Measurements from ENCODE around the gene P2RX1.

Gene P2RX1

DNA sequence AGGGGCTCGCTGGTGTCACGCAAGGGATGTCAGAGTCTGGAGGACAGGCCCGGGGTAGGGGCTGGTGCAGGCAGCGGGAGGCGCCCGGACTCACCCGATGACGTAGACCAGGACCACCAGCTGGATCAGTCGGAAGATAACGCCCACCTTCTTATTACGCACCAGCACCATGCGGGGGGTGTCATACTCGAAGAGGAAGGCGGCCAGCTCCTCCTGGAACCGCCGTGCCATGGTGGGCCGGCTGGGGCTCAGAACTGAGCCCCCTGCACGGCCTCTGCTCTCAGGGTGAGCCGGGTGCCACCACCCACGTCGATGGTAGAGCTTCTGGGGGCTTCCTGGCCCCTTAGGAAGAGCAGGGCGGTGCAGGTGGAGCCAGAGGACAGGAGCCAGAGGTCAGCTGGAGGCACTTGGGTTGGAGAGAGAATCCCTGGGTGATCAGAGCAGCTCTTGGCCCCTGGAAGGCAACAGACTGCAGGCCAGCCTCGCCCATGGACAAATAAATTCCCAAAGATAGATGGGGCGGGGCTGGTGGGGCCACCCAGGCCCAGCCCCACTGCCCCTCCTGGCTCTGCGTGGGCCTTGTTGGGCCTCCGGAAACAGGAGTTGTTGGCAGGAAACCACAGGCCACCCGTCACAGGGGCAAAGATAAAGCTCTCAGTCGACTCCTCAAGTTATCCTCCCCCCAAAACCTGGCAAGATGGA lies at the start of gene P2RX1:
Gene P2RX1 (minus strand): TSS at position 471 of the 702 bp plus-strand sequence. CDS start 240 bp downstream, at position 231.
- peak; percentile 39 to 53 for DNase-seq

DNA sequence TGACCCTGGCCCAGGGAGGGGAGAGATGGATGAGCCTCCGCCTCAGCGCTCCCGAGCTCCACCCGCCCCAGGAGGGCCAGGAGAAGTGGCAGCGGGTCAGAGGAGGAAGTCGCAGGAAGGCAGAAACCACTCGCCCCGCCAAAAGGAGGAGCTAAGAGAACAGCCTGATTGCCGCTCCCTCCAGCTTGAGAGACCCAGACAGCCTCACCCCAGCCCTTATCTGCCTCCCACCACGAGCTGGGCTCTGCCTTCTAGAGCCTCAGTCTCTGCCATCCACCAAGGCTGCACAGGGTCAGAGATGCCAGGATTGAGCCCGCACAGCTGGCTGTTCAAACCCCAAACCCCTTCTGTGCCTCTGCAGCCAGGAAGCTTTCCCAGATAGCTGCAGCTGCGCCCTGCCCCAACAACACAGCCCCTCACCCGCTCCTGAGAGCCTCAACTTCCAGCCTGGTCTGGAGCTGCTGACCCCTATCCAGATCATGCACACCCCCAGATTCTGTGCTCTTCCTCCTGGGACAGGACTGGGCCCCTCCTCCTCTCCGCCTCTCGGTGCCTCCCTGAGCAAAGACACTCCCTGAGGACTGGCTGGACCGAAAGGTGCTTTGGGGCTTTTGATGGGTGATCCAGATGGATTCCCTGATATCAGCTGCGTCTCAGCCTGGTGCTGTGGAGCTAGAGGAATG lies 49.0 kb upstream of the P2RX1 start:
- DNase-seq: peak; percentile 76 to 83

DNA sequence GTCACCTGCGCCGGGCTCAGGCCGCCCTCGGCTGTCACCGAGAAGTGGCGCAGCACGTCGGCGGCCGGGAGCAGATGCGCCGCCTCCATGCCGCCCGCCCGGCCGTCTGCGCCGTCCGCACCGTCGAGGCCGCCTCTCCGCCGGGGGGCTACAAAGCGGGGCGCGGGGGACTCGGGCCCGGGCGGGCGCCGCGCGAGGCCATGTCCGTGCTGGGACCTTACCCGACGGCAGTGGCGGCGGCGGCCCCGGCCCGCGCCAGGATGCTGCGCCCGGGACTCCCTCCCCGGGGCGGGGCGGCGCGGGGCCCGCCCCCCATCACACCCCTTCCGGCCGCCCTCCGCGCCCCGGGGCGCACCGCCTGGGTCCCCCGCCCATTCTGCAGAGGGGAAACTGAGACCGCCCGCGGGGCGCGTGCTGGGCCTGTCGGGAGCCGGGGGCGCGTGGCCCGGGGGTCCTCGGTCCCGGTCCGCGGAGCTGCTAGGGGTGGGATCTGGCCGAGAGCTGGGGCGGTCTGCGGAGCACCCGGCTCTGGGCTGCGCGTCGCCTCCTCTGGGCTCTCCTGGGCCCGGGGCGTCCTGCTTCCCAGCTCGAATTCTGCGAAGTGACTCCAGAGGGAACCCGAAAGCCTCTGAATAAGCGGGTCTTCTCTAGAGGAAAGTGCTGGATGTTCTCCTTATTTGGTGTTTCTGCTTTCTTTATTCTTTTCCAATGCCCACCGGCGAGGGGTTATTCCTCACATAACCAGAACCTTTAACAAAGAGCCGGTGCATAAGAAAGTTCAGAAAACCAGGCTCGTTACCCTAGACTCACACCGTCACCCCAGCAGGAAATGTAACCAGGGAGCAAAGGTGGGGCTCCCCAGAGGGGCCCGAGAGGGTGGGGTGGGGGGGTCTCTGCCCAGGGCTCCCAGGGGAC lies 48.2 kb upstream of the P2RX1 start, which contains the start of gene ATP2A3:
Gene ATP2A3 (minus strand): TSS at position 235 of the 915 bp plus-strand sequence. CDS start 146 bp downstream, at position 89.
- peak; percentile 67 to 73 for DNase-seq

DNA sequence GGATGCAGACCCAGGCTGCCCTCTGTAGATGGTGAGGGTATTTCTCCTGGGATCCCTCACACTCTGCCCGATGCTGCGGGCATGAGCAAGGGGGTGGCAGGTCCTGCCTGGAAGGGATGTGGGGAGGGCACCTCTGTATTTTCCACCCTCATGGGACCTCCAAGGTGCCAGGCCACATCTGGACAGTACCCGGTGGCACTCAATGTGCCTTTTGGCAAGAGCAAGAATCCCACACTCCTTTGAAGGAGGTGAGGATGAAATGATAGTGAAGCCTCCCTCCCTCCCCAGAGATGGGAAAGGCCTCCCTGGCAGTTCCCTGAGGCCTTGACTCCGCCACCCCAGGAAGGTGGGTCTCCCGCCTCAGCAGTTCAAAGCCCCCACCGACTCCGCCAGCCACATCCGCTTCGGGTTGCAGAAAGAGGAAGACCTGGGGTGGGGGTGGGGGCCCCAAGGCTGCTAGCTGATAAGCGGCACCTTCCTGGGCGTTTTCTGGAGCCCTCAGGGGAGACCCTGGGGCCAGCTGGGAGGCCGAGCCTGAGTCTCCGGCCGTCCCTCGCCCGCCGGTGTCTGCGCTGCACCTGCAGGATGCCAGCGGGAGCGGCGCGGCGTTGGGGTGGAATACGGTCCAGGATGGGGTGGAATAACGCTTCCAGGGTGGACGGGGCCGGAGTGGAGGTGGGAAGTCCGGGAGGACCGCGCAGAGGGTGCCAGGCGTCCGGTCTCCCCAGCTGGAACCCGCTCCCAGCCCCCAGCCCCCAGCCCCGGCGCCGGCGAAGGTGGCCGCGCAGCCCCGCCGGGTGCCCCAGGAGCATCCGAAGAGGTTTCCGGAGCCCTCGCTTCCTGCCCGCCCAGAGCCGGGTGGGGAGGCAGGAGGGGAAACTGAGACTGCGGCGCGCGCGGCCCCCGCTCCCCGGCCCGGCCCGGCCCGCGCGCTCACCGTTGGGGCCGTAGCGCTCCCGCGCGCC lies 47.3 kb upstream of the P2RX1 start:
- peak; percentile 63 to 66 for DNase-seq

DNA sequence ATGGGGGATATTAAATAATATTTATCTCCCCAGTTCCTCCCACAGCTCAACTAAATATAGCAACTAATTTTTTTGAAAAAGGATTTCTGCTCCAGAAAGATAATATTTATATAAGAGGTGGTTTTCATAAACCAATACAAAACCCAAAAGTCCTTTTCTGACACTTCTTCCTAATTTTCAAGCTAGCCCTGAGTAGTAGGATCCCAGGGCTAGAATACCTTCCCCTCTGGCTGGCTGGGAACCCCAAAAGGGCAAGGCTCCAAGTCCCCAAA lies 46.6 kb upstream of the P2RX1 start:
- no peak for DNase-seq

DNA sequence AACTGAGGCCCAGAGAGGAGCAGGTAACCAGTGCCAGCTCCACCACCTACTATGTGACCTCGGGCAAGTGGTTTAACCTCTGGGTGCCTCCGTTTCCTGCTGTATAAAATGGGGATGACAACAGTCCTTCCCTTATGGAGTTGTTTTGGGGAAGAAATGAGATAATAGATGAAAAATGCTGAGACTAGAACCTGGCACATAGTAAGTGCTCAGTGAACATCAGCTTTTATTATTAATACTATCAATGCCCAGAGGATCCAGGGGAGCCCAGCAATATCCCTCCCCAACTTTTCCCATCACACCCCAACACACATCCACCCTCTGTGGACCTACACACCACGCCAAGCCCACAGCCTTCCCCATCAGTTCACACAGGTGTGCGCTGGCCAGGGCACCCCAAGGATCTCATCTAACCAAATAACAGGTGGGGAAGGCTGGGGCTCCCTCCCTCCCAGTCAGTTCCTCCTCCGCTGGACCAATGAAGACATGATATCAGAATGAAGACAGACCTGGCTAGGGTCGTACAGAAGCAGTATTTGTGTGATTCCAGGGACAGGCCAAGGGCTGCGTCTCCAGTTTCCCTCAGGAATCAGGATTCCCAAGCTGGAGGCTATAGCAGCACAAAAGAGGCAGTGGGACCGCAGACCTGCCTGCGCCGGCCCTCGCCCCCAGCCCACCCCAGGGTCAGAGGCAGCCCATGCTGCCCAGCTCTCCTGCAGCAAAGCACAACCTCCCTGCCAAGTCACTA lies 46.1 kb upstream of the P2RX1 start:
- DNase-seq: no peak

DNA sequence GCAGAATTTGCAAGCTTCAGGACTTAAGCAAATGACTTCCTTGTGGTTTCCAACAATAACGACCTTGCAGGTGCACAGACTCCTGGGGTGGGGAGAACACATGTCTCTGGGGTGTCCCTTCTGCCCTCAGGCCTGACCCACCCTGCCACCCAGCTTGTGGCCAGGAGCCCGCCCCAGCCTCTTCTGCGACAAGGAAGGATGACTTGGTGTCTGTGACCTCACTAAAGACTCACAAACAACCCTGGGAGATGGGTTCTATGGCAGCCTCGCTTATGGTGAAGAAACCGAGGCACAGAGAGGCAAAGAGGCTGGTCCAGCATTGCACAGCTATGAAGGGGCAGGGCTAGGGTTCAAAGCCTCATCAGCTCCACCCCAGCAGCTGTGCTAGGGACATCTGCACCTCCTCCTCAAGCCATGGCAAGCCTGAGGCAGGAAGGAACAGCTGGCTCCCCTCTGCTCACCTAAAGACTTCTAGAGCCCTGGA lies 45.3 kb upstream of the P2RX1 start:
- no peak for DNase-seq

DNA sequence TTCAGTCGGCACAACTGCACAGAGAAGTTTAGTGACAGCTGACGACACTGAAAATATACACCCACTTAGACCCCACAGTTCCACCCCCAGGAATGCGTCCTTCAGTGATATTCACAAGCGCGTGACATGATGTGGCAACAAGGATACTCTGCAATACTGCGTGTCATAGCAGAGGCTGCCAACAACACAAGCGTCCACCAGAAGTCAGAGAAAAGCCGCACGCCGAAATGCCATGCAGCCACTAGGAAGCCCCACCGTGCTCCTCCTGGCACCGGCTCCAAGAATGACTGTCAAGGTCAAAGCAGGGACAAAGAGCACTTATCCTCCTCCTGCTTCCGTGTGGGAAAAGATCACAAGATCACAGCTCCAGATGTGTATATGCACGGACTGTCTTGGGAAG lies 44.5 kb upstream of the P2RX1 start:
- DNase-seq: no peak

DNA sequence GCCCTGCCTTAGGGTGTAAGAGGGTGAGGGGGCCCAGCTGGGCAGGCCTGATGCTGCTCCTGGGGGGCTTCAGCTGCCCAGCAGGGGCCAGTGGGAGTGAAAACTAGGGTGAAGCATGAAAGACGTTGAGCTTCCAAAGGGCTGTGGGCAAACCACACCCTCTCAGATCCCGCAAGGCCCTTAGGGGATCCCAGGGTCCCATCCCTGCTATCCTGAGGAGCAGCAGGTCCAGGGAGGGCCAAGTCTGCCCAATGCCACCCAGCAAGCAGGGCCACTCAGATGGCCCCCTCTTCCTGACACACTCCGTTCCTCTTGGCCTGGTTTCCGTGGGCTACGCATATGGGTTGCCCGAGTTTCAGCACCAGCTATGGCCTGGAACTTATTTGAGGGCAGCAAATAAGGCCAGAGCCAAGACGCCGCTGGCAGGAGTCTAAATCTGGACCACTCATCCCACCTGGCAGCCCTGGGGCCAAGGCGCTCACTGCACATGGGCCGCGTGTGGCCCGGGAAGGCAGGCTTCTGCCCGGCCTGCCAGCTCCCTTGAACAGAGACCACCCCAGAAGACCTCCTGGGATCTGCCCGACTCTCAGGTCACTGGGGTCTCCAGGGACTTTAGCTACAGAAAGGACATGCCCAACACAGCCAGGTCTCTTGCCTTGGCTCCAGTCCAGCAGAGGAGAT lies 43.8 kb upstream of the P2RX1 start:
- no peak for DNase-seq

DNA sequence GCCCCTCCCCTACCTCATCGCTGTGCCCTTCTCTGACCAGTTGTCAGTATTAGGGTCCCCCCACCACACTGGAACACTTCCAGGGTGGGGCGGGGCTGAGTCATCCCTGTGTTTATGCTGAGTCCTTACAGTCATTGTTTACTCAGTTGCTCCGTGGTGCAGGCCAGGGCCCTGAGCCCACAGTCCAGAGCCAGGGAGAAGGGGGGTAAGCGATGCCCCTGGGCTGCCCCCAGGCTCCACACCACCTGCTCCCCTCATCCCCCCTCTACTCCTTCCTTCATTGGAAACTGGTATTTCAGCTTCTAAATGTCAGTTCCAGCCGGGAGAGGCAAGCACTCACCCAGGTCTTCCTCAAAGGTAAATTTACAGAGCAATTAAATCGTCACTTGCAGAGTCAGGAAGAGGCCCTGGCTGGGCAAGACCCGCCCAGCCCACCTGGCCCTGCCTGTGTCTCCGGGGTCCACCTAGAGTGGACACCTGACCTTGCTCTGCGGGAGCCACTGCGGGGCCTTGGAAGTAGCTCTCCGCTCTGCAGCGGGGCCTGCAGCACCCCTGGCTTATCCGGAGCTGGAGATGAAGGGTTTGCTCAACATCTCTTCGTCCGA lies 43.1 kb upstream of the P2RX1 start:
- DNase-seq: no peak

DNA sequence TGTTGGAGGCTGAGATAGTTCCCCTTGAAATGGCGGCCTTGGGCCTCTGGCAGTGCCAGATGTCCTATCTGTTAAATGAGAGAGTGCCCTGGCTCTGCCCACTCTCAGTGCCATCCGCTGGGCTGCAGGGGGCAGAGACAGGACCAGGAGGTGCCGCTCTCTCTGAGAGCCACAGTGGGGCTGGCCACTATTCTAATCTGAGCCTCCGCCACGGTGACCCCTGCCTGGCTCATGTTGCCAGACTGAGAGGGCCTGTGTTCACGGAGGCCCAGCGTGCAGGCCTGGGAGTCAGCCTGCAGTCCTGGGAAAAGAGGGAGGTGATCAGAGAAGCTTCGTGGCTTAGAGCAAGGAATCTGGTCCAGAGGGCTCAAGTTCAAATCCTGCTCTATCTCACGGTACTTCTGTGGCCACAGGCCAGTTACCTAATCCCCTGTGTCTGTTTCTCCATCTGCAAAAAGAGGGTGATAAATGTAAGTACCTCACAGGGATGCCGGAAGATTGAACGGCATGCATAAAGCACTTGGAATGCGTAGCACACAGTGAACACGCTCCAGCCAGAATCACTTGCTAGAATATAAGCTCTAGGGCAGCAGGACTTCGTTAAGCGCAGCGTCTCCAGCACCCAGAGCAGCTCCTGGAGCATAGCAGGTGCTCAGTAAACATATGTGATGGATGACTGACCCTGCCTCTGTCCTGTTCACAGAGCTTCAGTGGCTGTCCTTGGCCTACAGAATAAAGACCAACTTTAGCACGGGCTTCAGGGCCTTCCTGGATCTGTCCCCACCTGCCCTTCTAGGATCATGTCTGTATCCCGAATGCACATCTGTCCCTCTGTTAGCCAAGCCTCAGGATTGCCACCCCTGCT lies 41.7 kb upstream of the P2RX1 start:
- DNase-seq: no peak

DNA sequence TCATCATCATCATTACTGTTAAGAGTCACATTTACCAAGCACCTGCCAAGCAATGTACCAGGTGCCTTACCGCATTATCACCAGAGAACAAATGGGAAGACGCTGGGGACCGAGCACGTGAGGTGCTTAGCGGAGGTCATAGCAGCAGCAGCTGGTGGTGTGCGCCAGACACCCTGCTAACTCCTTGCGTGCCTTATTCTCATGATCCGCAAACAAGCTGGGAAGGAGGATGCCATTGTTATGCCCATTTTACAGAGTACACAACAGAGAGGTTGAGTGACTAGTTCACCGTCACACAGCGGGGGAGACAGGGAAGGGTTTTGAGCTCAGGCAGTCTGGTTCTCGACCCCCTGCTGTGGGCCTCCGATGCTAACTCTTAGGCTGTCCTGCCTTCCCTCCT lies 40.7 kb upstream of the P2RX1 start:
- DNase-seq: no peak

DNA sequence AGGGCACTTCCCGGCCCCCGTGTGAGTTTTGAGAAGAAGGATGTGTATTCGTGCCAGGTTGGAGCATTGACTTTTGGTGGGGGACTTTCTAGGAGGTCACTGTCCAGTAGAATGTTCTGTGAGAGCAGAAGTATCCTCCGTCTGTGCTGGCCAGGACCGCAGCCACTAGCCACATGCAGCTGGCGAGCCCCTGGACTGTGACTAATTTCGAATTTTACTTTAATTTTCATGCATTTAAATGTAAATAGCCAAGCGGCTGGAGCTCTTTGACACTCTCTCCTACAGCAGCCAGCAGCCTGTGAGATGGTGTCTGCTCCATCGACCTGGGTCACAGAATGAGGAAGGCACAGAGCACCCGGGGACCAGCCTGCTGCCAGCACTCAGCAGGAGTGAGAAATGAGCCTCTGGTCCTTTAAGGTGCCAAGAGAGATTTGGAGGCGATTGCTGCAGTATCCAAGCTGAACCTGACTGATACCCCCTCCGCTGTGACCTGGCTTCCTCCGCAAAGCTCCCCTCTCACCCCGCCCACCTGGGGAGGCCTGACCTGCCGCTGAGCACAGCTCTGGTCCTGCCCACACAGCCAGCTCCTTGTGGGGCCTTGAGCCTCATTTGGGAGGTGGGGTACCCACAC lies 40.2 kb upstream of the P2RX1 start:
- no peak for DNase-seq

DNA sequence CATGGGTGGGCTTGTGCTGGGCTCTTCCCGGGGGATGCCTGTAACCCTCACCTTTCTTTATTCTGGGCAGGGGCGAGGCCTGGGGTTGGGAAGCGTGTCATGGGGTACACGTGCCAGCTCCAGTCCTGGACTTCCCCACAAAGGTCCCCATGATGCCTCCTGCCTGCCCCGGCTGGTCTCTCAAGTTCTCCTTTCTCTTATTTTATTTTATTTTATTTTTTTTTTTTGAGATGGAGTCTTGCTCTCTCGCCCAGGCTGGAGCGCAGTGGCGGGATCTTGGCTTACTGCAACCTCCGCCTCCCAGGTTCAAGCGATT lies 39.4 kb upstream of the P2RX1 start:
- DNase-seq: no peak

DNA sequence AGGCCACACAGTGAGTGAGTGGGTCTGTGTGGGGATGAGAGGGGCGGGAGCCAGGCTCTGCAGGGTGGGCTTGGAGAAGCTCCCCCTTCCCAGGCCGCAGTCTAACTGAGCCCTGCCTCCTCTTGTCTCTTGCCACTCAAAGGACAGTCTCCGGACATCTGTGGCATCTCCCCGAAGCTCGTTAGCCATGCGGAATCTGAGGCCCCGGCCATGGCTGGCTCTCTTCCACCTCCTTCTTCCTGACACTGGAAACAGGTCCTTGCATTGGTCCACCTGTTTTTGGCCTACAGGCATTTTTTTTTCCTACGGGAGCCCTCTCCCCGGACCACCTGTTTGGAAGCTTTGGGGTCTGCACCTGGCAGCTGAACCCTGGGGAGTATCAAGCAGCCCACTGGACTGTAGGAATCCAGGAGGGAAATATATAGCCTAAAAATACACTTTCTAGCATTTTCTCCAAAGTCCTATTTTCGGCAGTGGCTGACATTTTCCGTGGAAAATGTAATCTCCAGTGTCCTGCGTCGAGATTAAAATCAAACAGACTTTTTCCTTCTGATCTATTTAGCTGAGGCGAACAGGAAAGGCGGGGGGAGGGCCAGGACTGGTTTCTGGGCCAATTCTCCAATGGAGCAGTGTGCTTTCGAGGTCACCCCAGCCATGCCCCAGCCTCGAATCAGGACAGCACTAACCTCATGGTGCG lies 38.9 kb upstream of the P2RX1 start:
- no peak for DNase-seq

DNA sequence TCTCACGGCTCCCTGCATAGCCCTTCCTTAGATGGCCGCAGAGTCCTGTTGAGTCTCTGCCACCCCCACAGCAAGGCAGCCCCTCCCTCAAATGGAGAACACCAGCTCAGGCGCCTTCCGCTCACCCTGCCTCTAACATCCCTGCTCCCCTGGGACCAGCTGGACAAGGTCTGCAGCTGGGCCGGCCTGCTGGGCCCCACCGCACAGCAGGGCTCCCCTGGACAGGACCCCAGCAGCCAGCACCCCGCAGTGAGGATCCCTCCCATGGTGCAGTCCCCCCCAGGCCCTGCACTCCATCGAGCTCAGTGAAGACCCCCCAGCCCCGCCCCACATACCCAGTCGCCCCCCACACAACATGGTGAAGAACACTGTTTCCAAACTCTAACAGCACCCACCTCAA lies 37.8 kb upstream of the P2RX1 start:
- no peak for DNase-seq

DNA sequence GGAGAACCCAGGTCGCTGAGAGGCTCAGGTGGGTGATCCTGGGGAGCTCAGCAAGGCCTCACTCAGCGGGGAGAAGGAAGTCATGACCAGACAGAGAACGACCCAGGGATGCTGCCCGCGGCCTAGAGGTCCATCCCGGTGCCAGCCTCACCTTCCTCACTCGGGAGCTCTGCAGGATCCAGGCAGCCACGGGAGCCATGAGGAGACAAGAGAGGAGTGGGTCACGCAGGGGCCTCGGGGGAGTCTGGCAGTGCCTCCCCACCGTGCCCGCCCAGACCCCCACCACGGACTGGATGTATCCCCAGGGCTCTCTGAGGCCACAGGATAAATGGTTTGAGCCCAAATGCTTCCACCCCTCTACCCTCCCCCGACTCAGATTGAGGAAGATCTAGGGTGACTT lies 37.3 kb upstream of the P2RX1 start:
- no peak for DNase-seq

DNA sequence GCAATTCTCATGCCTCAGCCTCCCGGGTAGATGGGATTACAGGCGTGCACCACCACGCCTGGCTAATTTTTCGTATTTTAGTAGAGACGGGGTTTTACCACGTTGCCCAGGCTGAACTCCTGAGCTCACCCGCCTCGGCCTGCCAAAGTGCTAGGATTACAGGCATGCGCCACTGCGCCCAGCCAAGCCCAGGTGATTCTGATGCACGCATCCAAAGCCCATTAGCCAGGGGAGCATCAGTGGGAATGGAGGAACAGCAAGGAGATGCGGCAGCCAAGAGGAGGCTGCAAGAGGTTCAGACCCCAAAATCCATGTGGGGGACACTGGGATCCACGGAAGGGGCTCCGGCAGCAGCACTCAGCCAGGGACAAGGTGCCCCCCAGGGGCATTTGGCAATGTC lies 35.9 kb upstream of the P2RX1 start:
- no peak for DNase-seq

DNA sequence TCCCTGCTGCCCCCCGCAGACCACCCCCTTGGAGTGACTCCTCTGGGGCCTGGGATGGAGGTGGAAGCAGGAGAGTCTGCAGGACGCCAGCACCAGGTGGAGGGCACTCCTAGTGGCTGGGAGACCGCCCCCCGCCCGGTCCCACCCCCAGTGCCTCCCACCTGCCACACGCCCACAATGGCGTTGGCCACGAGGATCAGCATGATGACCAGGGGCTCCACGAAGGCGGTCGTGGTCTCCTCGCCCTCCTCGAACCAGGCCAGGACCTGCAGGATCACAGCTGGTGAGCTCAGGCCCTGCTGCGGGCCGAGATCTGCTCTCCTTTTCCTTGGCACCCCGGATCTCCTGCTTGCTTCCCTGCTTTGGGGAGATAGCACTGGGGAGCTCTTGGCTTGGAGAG lies 35.2 kb upstream of the P2RX1 start:
- DNase-seq: no peak
